CD14-positive monocyte (primary cell): ENCODE measurements around the gene PIP4K2A. TPM values are rescaled to one million over a fixed set of nuclear protein-coding genes. Genes with fewer than 3 reads are reported as not detected.
A peak's percentile ranks its signal among the peaks of the same experiment; 100 is the strongest.

Source experiments
- DNase-seq, 3 donors: peaks; one replicate each; pipeline ENCODE4 v3.0.0-alpha.2; 2011 to 2022
- H2AFZ ChIP-seq: 2 replicates; pipeline ENCODE4 v1.6.0; 2012; ENCODE audit warnings: mild to moderate bottlenecking, low read depth, low read length, inconsistent platforms; ENCODE audit not compliant: insufficient read depth, poor library complexity, severe bottlenecking
- H3K27ac ChIP-seq, 2 donors: 1 replicate in 1 of 2; 2 replicates in 1 of 2; pipeline ENCODE4 v1.5.1; 2012 to 2013; ENCODE audit warnings: low read length in 2 of 2, control low read depth in 1 of 2, inconsistent platforms in 1 of 2, low read depth in 1 of 2, mild to moderate bottlenecking in 1 of 2
- H3K27me3 ChIP-seq, 2 donors: one replicate each; pipeline versions ENCODE4 v1.6.0 to v1.6.1; 2011 to 2013; ENCODE audit warnings: low read length in 2 of 2; ENCODE audit not compliant: control insufficient read depth in 2 of 2, insufficient read depth in 2 of 2
- H3K36me3 ChIP-seq, 2 donors: replicated peaks in 1 of 2; 1 replicate in 1 of 2; 2 replicates in 1 of 2; pipeline versions ENCODE4 v1.5.1 to v1.6.1; 2012 to 2013; ENCODE audit warnings: low read length in 2 of 2, control low read depth in 1 of 2, inconsistent platforms in 1 of 2, mild to moderate bottlenecking in 1 of 2; ENCODE audit not compliant: insufficient read depth in 2 of 2, control insufficient read depth in 1 of 2
- H3K4me1 ChIP-seq, 2 donors: 1 replicate in 1 of 2; 2 replicates in 1 of 2; pipeline versions ENCODE4 v1.5.1 to v1.6.1; 2012 to 2013; ENCODE audit warnings: low read length in 2 of 2, control low read depth in 1 of 2, inconsistent platforms in 1 of 2, mild to moderate bottlenecking in 1 of 2, moderate library complexity in 1 of 2; ENCODE audit not compliant: insufficient read depth in 2 of 2, control insufficient read depth in 1 of 2
- H3K4me2 ChIP-seq: replicated peaks from 2 replicates; pipeline ENCODE3; 2012; ENCODE audit warnings: low read length, moderate library complexity, mild to moderate bottlenecking; ENCODE audit not compliant: poor library complexity, severe bottlenecking; ENCODE audit errors: extremely low read depth
- H3K4me3 ChIP-seq, 3 experiments: fragments of 200-600 bp in 1 of 3; sonication (generic) in 1 of 3; replicated peaks in 1 of 3; 1 replicate in 2 of 3; 2 replicates in 1 of 3; pipeline ENCODE4 v1.5.1; 2011 to 2013; ENCODE audit warnings: low read length in 3 of 3, mild to moderate bottlenecking in 3 of 3, control low read depth in 2 of 3, low read depth in 2 of 3, inconsistent platforms in 1 of 3, moderate library complexity in 1 of 3
- H3K79me2 ChIP-seq: 2 replicates; pipeline ENCODE4 v1.6.0; 2012; ENCODE audit warnings: mild to moderate bottlenecking, control low read depth, inconsistent platforms, low read length, moderate library complexity; ENCODE audit not compliant: insufficient read depth
- H3K9ac ChIP-seq: 2 replicates; pipeline ENCODE4 v1.6.0; 2017; ENCODE audit warnings: low read length, mild to moderate bottlenecking; ENCODE audit not compliant: insufficient read depth, poor library complexity, severe bottlenecking
- H3K9me3 ChIP-seq, 2 donors: replicated peaks in 1 of 2; 1 replicate in 1 of 2; 2 replicates in 1 of 2; pipeline versions ENCODE4 v1.5.1 to v1.6.1; 2012 to 2013; ENCODE audit warnings: low read length in 2 of 2, control low read depth in 1 of 2; ENCODE audit not compliant: control insufficient read depth in 1 of 2, insufficient read depth in 1 of 2
- H4K20me1 ChIP-seq: 2 replicates; pipeline ENCODE4 v1.6.0; 2012; ENCODE audit warnings: mild to moderate bottlenecking, low read length, control low read depth, moderate library complexity; ENCODE audit not compliant: insufficient read depth
- H3K27ac Mint-ChIP-seq, 7 donors: one replicate each; pipeline ENCODE4 v1.8.0; 2020; ENCODE audit warnings: mild to moderate bottlenecking in 7 of 7, mixed read lengths in 7 of 7, moderate library complexity in 6 of 7, inconsistent platforms in 2 of 7
- H3K27me3 Mint-ChIP-seq, 3 donors: one replicate each; pipeline ENCODE4 v1.8.0; 2021 to 2022; ENCODE audit warnings: low read depth in 3 of 3, mild to moderate bottlenecking in 3 of 3, mixed read lengths in 3 of 3, moderate library complexity in 3 of 3, inconsistent platforms in 1 of 3
- H3K36me3 Mint-ChIP-seq, 2 donors: one replicate each; pipeline ENCODE4 v1.8.0; 2020; ENCODE audit warnings: mixed read lengths in 2 of 2, inconsistent platforms in 1 of 2, mild to moderate bottlenecking in 1 of 2
- H3K4me1 Mint-ChIP-seq: one replicate; pipeline ENCODE4 v1.8.0; 2020; ENCODE audit warnings: mild to moderate bottlenecking, mixed read lengths
- H3K4me3 Mint-ChIP-seq, 2 donors: one replicate each; pipeline ENCODE4 v1.8.0; 2020; ENCODE audit warnings: mild to moderate bottlenecking in 2 of 2, mixed read lengths in 2 of 2, moderate library complexity in 1 of 2
- H3K9me3 Mint-ChIP-seq, 7 donors: one replicate each; pipeline ENCODE4 v1.8.0; 2020 to 2022; ENCODE audit warnings: mixed read lengths in 7 of 7, mild to moderate bottlenecking in 6 of 7, moderate library complexity in 6 of 7, inconsistent platforms in 2 of 7
- WGBS: methylation state at CpG from one replicate; pipeline ENCODE4 v1.1.5; 2013; ENCODE audit warnings: missing lambda C conversion rate; ENCODE audit not compliant: insufficient coverage; 5-methylcytosine and 5-hydroxymethylcytosine counted together
- intact Hi-C, 2 donors: fragments of 100-400 bp; cut with micrococcal nuclease; formaldehyde crosslinking; loops; one replicate each; pipeline versions ENCODE4 v1.15.0 to v1.15.1; 2023
- polyA plus RNA-seq, 3 donors: library from polyadenylated mRNA; depleted of rRNA in 1 of 3; unstranded in 2 of 3; stranded (reverse) in 1 of 3; fragments of 300-500 nt in 2 of 3; fragments of >200 nt in 1 of 3; fragmentation: Illumina TruSeq in 2 of 3; gene quantifications; 1 replicate in 2 of 3; 2 replicates in 1 of 3; pipeline ENCODE4 v1.2.3, GENCODE V29; 2012 to 2021
- TF ChIP-seq, protein P1 (sequence below): fragments of 200-600 bp; IDR thresholded peaks from one replicate; pipeline ENCODE4 v1.8.0; 2022; ENCODE audit warnings: antibody characterized with exemption, mild to moderate bottlenecking

Gene PIP4K2A
- polyA plus RNA-seq, 3 donors = 9.7 to 33.7 (median 16.6) TPM

- Histone ChIP-seq H3K4me1 (peaks cover 25 to 34% of the 10 kb centered on the region in 2 donors), H3K4me3 (peak overlapping the region in 1 of 3 experiments; percentile 80), H3K27ac (no peak overlapping the region), H4K20me1 (peaks cover 31% of the 10 kb centered on the region), H3K36me3 (no peaks in the 10 kb centered on the region), H3K79me2 (peaks cover 39% of the 10 kb centered on the region), H3K9me3 (no peaks in the 10 kb centered on the region), H3K4me2 (peak overlapping the region; percentile 94), H2AFZ (peak overlapping the region; percentile 94), H3K9ac (no peak overlapping the region), H3K27me3 (no peaks in the 10 kb centered on the region)
- Mint-ChIP-seq H3K36me3 (peaks cover 0 to 2% of the 10 kb centered on the region in 2 donors), H3K4me1 (peaks cover 30% of the 10 kb centered on the region), H3K9me3 (no peaks in the 10 kb centered on the region), H3K27me3 (peaks cover 0 to 3% (median 2%) of the 10 kb centered on the region in 3 donors), H3K27ac (peak overlapping the region in 6 of 7 donors; percentile 10 to 85 (median 76)), H3K4me3 (peak overlapping the region; percentile 70 to 76)
- TF ChIP-seq, protein P1, sequence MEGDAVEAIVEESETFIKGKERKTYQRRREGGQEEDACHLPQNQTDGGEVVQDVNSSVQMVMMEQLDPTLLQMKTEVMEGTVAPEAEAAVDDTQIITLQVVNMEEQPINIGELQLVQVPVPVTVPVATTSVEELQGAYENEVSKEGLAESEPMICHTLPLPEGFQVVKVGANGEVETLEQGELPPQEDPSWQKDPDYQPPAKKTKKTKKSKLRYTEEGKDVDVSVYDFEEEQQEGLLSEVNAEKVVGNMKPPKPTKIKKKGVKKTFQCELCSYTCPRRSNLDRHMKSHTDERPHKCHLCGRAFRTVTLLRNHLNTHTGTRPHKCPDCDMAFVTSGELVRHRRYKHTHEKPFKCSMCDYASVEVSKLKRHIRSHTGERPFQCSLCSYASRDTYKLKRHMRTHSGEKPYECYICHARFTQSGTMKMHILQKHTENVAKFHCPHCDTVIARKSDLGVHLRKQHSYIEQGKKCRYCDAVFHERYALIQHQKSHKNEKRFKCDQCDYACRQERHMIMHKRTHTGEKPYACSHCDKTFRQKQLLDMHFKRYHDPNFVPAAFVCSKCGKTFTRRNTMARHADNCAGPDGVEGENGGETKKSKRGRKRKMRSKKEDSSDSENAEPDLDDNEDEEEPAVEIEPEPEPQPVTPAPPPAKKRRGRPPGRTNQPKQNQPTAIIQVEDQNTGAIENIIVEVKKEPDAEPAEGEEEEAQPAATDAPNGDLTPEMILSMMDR = no peak
- 93% methylated on average over 6 of the region's 7 CpGs for WGBS
- DNase-seq = no peak
- intact Hi-C loops = loop anchor here in 1 of 2 donors (10.0 kb wide), 1 partner anchor 110 kb away; no protein-coding TSS in a partner anchor
These were observed 880 bp upstream of the PIP4K2A start for GRCh38 chr10:22715290-22715625.

GRCh38 chr10:22713853-22714478 lies 412 bp downstream of the PIP4K2A start:
- H3K36me3 ChIP-seq = no peaks in the 10 kb centered on the region
- intact Hi-C loops = loop anchor here (5.0 to 10.0 kb wide), 2 partner anchors 107 to 109 kb away; no protein-coding TSS in a partner anchor
- no peaks in the 10 kb centered on the region for H3K9me3 Mint-ChIP-seq

More at GRCh38 chr10:22713853-22714478, 412 bp downstream of the PIP4K2A start:
- Mint-ChIP-seq H3K27me3 (peaks cover 0 to 3% (median 2%) of the 10 kb centered on the region in 3 donors), H3K4me3 (peak overlapping the region; percentile 84 to 93), H3K36me3 (peaks cover 0 to 4% of the 10 kb centered on the region in 2 donors), H3K27ac (peak overlapping the region; percentile 66 to 92 (median 86)), H3K4me1 (peaks cover 43% of the 10 kb centered on the region)
- H4K20me1 ChIP-seq = peaks cover 44% of the 10 kb centered on the region
- H3K79me2 ChIP-seq = peaks cover 52% of the 10 kb centered on the region
- peak overlapping the region; percentile 87 to 88 for H3K27ac ChIP-seq
- H2AFZ ChIP-seq = peak overlapping the region; percentile 79
- DNase-seq = peak in 2 of 3 donors; percentile 30 to 43
- whole genome bisulfite sequencing = under 1% methylated on average over 59 of the region's 67 CpGs
- H3K4me1 ChIP-seq = peaks cover 28 to 44% of the 10 kb centered on the region in 2 donors
- TF ChIP-seq, protein P1 = no peak
- no peaks in the 10 kb centered on the region for H3K27me3 ChIP-seq
- H3K4me2 ChIP-seq = peak overlapping the region; percentile 91
- peak overlapping the region; percentile 83 to 95 (median 93) for H3K4me3 ChIP-seq
- no peaks in the 10 kb centered on the region for H3K9me3 ChIP-seq
- H3K9ac ChIP-seq = peak overlapping the region; percentile 89
